DND-41 (cell line): ENCODE data around the gene ARHGEF16.

Experiments
- CTCF ChIP-seq: IDR thresholded peaks from 2 replicates; pipeline ENCODE4 v1.5.1; 2012; ENCODE audit warnings: borderline replicate concordance, low read length, moderate library complexity, mild to moderate bottlenecking; ENCODE audit not compliant: poor library complexity, severe bottlenecking; ENCODE audit errors: extremely low read depth
- EZH2 ChIP-seq: IDR thresholded peaks from 3 replicates; pipeline ENCODE4 v1.6.1; 2012; ENCODE audit warnings: borderline replicate concordance, low read depth, mild to moderate bottlenecking, moderate library complexity, low read length, inconsistent platforms; ENCODE audit not compliant: severe bottlenecking

- TF ChIP-seq CTCF (no peak), EZH2 (no peak)
These were observed 70.2 kb downstream of the ARHGEF16 start for GRCh38 chr1:3524556-3525203.
